Ishikawa (cell line): ENCODE results near the gene THOP1.

Source experiments
- CEBPB ChIP-seq: IDR thresholded peaks from 2 replicates; pipeline ENCODE4 v1.6.1; 2012
- CREB1 ChIP-seq: IDR thresholded peaks from 2 replicates; pipeline ENCODE4 v1.6.1; 2012; ENCODE audit warnings: low read depth
- EGR1 ChIP-seq: IDR thresholded peaks from 2 replicates; pipeline ENCODE4 v1.6.1; 2012
- EP300 ChIP-seq: IDR thresholded peaks from 2 replicates; pipeline ENCODE4 v1.6.1; 2012; ENCODE audit warnings: borderline replicate concordance
- NFIC ChIP-seq: IDR thresholded peaks from 2 replicates; pipeline ENCODE4 v1.6.1; 2012
- RAD21 ChIP-seq: IDR thresholded peaks from 2 replicates; pipeline ENCODE4 v1.6.1; 2012; ENCODE audit warnings: low read depth
- REST ChIP-seq: IDR thresholded peaks from 2 replicates; pipeline ENCODE4 v1.6.1; 2012; ENCODE audit warnings: low read depth, mild to moderate bottlenecking
- TCF12 ChIP-seq: IDR thresholded peaks from 2 replicates; pipeline ENCODE4 v1.6.1; 2012; ENCODE audit warnings: low read depth
- YY1 ChIP-seq: IDR thresholded peaks from 2 replicates; pipeline ENCODE4 v1.6.1; 2012; ENCODE audit warnings: low read depth
- ZBTB7A ChIP-seq: IDR thresholded peaks from 2 replicates; pipeline ENCODE4 v1.6.1; 2012; ENCODE audit warnings: low read depth

DNA sequence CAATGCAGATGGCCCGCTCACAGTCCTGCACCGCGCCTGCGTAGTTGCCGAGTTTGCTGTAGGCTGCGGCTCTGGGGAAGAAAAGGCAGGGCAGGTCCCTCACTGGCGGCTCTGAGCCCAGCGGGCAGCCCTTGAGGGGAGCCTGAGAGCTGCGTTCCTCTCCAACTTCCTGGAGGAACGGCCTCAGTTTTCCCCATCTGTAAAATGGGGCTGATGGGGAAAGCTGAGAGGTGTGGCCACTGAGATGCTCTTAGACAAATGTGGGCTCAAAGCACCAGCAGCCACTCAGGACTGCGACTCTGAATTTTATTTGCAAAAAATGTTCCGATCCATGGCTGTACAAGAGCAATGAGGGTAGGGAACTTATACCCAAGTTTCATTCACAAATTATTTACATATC is 21.6 kb upstream of the THOP1 start:
- TF ChIP-seq REST (no peak), CREB1 (no peak), RAD21 (no peak), YY1 (no peak), CEBPB (no peak), EP300 (no peak), EGR1 (no peak), NFIC (no peak), TCF12 (no peak), ZBTB7A (no peak)
